Inflammatory macrophage (primary cell): ENCODE measurements around the gene BAIAP2L2.
A peak's percentile ranks its signal among the peaks of the same experiment; 100 is the strongest.
"Not testable (repeated sequence)": the region's sequence is repeated elsewhere in the genome, so short reads cannot be mapped to it uniquely, and the experiment has no call there.

ENCODE experiments used
- DNase-seq, 2 donors: peaks; one replicate each; pipeline ENCODE4 v3.0.0-alpha.2; 2020 to 2022

BAIAP2L2 gene

GRCh38 chr22:38066381-38067027, 44.0 kb downstream of the BAIAP2L2 start:
- no peak for DNase-seq

- DNase-seq = no peak
Observed at GRCh38 chr22:38065539-38065938, 44.9 kb downstream of the BAIAP2L2 start.

DNA sequence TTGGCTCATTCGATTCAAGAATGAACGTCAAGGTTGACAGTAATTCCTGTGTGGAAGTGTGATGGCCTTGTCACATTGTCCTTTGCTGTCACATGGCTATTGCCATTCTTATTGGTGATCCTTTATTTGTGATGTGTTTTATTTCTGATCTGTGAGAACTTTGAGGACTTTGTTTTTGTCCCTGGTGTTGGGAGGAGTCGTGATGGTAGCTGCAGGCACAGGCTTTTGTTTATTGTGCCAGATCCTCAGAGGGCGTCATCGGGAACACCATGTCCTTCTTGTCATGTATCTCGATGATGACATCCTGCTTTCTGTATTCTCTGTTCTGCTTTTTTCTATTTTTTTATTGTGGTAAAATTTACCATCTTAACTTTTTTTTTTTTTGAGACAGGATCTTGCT, 47.7 kb downstream of the BAIAP2L2 start:
- peak; percentile 74 to 79 for DNase-seq

DNA sequence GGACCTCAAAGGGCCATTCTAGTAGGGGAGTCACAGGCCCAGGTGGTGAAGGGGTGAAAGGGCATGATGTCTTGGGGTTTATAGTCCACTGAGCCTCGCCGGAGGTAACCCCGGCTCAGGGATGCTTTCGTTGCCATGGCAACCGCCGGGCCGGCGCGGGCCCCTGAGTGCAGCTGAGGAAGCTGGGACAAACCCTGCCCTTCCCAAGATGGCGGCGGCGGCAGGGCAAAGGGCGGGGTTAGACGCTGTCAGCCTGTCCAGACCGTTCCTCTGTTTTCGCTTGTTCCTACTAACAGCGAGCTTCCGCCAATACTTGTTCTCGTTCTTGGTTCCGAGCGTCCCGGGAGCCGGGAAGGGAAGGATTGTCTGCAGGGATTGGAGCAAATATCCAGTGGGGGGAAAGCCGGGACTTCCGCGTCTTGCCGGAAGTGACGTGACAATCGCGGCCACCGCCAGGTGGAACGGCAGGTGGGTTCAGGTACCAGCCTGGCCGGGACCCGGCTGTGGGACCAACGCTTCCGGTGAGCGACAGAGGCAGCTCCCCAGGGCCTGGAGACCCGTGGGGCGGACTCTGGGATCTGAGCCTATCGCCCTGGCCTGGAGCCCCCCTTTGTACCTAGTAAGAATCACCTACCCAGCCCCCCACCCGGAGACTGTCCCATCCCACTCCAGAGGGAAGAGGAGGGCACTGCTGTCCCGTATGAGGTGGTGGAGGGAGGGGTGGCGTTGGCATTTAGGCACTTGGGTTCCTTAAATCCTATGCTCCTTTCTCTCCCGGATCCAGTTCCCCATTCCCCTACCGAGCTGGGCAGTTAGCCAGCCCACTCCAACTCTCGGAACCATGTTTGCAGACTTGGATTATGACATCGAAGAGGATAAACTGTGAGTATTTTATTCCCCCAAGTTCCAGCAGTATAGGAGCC, 53.3 kb downstream of the BAIAP2L2 start, which contains the start of gene PICK1:
TSS of gene PICK1 (plus strand) at position 436 of the 923 bp plus-strand sequence. CDS start at position 842, 406 bp downstream.
- DNase-seq = peak; percentile 92 to 96

DNA sequence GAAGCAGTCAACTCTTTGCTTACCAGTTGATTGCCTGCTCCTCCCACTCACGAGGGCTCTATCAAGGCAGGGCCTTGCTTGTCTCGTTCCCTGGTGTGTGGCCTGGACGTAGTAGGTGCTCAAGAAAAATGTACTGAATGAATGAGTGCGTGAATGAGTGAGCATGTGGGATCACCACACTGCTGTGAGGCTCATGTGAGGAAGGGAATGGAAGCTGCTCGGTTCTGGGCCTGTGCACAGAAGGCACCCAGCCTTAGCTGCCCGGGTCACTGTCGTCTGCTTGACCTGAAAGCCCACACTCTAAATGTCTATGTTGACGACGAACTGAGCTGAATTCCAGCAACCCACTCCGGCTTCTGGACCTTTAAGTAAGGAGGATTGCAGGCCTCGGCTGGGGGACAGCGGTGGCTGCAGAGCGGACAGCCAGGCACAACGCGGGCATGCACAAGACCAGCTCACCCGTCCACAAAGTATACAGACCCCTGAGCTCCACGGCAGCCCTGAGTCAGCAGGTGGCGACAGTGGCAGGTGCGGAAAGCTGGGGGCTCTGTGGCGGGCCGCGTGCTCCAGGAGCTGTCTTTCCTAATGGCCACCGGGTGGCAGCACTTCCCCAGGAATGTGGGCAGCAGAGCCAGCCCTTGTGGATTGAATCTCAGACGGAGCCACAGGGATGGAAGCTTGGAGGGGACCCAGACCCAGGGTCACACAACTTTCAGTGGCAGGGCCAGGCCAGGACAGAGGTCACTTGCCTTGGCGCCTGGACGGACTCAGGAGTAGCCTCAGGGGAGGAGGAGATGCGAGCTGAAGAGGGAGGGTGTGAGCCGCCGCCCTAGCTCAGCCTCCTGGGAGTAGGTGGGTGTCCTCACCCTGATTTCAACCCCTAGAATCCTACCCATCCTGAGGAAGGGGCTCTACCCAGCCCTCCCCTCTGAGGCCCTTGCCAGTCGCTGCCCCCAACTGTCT, 58.3 kb downstream of the BAIAP2L2 start:
- DNase-seq = peak; percentile 61 to 79

GRCh38 chr22:38051261-38051660, 59.2 kb downstream of the BAIAP2L2 start:
- no peak for DNase-seq

DNA sequence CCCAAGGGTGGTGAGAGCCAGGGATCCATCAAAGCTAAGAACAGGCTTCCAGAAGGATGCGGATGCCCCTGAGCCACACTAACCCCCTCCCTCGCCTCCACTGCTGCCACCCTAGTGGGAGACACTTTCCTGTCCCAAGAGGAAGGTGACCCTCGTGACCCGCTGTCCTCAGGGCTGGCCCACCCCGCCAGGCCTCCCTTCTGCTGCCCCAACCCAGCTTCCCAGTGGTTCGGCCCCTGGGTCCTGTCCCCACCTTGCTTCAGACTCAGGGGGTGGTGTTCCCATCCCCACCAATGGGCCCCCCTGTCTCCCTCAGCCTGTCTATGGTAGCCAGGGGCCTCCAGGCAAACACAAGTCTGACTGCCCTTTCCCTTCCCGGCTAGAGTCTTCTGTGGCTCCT, 59.8 kb downstream of the BAIAP2L2 start:
- no peak for DNase-seq

DNA sequence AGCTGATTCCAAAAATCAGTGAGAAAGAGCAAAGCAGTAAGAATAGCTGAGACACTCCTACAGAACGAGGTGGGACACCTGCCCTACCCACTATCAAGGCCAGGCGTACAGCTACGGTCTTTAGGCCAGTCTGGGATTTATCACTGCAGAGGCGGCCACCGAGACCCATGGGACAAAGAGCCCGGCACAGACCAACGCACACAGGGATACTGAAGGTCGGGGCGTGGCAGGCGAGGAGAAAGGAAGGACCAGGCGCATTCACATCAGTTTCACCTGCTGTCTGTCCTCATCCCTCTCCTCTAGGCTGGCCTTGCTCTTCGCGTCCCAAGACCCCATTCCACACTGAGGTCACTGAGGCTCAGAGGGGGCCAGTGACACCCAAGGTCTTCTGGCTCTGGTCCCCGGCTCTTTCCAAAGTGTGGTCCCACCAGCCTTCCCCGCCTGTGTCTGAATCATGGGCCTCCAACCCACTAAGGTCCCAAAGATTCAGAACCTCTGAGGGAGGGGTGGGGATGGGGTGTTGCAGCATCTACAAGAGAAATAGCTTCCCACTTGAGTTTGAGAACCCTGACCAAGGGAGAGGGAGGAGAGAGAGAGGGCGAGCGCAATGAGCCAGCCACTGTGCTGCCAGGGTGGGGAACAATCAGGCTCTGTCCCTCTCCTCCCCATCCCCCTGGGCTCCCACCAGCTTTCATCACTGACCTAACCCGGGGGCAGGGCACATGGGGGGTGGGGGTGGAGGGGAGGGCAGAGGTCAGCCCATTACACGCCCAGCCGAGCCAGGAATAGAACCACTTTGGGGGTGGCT, 60.5 kb downstream of the BAIAP2L2 start:
- no peak for DNase-seq

DNA sequence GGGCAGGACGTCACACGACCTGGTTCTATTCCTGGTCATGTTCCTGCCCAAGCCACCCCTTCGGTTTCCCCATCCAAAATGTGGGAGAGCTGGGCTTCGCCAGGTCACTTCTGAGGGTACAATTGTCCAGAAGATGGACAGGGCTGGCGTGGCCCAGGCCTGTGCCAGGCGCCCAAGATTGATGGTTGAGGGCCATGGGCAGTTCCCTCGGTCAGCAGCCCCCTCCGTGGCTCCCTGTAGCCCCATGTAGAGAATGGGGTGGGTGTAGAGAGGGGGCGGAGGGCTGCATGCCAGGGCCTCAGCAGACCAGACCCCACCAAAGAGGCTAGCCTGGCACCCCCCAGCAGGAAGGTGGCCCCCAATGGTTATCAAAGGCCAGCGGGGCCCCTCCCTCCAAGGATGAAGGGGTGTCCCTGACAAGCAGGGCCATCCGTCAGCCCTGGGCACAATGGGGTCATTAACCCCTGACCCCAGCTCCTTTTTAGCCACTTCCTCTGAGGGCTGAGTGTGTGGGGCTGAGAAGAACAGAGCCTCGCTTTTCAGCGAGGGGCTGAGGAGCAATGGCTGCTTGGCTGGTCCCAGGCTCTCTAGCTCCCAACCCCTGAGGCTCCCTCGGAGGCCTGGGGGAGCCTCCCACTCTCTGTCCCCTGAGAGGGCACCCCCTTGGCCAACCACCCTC, 64.3 kb downstream of the BAIAP2L2 start:
- no peak for DNase-seq

GRCh38 chr22:38043151-38044039, 67.1 kb downstream of the BAIAP2L2 start:
- no peak for DNase-seq

GRCh38 chr22:38042488-38042790, 68.0 kb downstream of the BAIAP2L2 start:
- peak; percentile 21 to 28 for DNase-seq

DNA sequence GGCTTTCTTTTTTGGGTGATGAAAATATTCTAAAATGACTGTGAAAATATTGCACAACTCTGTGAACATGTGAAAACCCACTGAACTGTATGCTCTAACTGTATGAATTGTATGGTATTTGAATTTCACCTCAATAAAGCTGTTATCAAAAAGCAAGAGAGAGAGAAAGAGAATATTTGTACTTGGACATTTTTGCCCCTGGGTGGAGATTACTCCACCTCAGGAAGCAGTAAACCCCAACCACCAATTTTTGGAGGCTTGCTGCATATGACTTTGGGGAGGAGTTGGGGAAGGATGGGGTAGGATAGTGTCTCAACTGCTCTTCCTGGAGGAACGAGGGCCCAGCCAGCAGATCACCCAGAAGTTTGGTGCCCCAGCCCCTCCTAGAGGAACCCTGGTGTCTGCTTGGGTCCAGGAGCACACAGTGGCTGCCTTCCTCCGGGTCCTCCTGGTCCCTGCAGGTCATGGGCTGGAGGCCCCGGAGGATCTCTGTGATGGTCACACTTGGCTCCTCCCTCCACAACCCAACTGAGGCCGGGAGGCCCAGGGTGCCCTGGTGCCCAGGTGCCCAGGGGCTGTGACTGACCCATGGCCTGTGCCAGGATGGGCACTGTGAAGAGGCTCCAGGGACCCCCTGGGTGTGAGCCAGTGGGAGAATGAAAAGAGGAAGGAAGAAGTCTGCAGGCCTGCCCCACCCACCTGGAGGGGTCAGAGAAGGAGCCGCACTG, 68.6 kb downstream of the BAIAP2L2 start:
- peak in 1 of 2 donors; percentile 5 for DNase-seq

DNA sequence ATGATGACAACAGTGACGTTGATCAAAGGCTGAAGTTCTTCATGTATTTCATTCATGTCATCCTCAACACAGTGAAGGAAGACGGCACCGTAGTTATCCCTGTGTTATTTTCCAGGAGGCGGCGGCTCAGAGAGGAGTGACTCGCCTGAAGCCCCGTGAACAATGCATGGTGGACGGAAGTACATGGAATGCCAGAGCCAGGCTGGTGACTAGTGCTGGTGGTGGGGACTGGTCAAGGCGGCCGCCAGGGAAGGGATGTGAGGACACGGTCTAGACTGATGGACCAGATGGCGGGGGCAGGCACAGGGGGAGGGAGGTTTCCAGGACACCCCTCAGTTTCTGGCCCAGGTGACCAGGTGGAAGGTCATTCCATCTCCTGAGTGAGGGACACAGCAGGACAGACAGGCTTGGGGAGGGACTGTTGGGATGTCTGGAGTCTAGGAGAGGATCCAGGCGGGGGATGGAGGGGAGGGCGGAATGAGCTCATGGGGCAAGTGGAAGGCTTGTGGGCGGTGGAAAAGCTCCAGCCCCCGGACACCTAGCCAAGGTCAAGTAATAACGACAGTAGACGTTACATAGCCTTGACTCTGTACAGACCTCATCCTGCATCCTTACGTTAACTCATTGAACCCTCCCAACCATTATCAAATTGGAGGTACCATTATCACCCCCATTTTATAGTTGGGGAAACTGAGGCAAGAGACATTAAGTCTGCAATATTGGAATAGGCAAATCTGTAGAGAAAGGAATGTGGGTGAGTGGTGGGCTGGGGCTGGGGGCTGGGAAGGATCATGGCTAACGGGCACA, 69.3 kb downstream of the BAIAP2L2 start:
- DNase-seq = no peak

DNA sequence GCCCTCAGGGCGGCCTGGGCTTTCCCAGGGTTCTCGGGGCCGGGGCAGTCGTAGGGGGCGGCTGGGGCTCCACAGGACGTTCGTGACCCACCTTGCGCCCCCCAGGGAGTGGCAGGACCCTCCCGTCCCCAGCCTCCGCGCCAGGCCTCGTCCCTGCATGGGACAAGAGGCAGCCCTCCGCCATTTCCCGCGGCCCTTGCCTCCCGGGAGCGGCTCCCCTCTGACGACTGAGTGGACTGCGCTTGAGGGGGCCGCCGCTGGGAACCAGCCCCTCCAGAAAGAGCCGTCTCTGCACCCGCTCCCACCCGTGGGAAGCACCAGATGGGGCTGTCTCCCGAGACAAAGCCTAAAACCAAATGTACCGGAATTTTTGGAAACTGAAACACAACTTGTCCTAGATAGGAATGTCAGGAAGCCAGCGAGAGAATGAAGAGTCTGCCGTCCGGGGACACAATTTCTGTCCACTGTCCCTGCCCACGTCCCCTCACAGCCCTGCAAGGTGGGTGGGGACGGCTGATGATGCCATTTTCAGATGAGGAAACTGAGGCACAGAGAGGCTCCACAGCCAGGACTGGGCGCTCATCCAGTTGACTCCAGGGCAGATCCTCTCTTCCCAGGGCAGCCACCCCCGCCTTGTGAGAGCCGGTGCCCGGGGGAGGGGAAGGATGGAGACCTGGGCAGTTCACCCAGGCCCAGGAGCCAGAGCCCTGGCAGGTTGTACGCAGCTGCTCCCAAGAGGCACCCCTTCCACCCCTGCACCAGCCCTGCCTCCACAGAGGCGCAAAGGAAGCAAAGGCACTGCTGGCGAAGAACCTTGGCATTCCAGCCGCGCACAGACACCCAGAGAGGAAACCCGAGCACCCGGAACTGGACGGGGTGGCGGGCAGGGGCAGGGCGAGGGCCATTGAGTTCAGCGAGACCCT, 71.3 kb downstream of the BAIAP2L2 start:
- DNase-seq = no peak

DNA sequence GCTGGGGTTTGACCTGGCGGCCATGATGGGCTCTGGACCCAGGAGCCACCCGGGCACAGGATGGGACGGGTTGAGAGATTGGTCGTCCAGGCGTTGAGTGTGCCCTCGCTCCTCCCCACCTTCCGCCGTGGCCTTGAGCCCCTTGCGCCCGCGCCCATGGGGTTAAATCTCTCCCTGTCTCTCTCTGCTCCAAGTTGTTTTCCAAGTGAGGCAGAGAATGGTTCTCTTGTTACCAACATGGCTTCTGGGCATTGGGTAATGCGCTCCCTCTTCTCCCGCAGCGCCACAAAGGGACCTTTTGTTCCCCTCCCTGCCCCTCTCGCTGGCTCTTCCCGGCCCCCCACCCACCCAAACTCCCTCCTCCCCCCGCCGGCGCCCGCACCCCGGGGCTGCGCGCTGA, 72.1 kb downstream of the BAIAP2L2 start:
- DNase-seq = no peak

GRCh38 chr22:38037367-38038150, 72.9 kb downstream of the BAIAP2L2 start:
- not testable (repeated sequence) for DNase-seq
